Measurements from ENCODE around the gene ZNF511.
"Not testable (repeated sequence)": the region's sequence is repeated elsewhere in the genome, so short reads cannot be mapped to it uniquely, and the experiment has no call there.

ZNF511 gene

GRCh38 chr10:133308421-133309099 is at the start of gene ZNF511, which contains the start of gene TUBGCP2:
TSS of gene ZNF511 (plus strand) at chr10:133308914. CDS start at chr10:133308944, 30 bp downstream.
TSS of gene TUBGCP2 (minus strand) at chr10:133308872. CDS start at chr10:133302941, 5,931 bp downstream.
- peak; percentile 53 for DNase-seq

DNA sequence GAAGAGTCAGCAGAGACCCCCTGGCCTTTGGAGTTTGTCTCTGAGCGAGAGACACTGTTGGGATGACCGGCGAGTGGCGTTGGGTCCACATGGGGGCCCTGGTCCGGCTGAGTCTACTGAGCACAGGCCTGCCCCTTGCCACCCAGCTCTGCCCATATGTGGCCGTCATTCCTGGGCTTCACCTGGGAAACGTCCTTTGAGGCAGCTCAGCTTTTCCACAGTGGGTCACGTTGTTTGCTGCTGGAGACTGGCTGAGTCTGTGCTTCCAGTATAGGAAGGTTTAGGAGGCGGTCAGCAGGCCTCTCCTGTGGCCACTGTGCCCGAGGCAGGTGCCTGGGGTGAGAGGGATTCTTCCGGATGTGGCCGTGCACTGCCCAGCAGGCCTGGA is 49.1 kb upstream of the ZNF511 start:
- DNase-seq: no peak

DNA sequence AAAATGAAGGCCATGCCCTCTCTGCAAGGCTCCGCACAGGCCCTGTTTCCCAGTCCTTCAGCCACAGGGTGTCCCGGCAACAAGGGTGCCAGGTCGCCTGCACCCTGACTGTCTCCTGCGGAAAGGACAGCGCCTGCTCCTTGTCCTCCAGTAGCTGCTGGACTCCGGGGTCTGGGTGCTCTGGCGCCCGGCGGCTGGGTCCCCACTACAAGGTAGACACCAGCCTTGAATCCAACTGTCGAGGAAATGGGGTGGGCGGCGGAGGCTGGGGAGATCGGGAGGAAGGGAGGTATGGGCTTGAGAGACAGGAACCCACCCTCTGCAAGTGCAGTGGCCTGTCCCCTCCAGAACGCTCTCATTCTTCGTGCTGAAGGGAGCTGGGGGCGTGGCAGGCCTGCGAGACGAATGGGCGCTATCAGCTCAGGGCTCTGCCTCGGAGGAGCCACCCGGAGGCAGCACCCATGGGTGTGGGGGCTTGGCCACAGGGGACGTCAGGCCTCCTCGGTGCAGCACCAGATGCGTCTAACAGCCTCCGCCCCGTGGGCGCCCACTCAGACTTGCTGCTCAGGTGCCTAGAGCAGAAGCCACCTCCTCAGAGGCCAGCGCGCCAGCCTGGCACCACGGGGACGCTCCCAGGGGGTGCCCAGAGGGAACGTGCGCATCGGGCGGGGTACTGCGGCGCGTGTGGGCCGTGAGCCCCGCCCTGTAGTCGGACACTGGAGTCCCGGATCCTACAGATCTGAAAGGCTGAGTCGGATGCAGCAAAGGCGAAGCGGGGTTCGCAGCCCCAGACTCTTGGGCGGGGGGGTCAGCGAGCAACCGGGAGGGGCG is 47.6 kb upstream of the ZNF511 start:
- DNase-seq: no peak

- peak; percentile 23 for DNase-seq
Observed at GRCh38 chr10:133261726-133262325, 46.9 kb upstream of the ZNF511 start.

DNA sequence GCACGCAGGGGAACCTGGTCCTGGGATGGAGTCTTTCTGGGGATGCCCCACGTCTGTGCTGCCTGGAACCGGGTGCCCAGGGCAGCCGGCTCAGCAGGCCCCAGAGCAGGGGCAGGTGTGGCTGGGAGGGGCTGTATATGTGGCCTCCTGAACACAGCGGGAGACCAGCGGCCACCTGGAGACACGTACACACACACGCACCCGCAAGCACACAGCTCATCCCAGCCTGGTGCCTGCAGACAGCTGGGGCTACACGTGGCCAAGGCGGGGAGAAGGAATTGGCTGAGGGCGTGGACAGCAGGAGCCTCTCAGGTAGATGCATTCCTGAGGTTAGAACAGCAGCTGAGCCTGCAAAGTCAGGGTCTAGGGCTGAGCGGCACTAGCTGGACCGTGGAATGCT is 46.0 kb upstream of the ZNF511 start:
- DNase-seq: peak; percentile 11

DNA sequence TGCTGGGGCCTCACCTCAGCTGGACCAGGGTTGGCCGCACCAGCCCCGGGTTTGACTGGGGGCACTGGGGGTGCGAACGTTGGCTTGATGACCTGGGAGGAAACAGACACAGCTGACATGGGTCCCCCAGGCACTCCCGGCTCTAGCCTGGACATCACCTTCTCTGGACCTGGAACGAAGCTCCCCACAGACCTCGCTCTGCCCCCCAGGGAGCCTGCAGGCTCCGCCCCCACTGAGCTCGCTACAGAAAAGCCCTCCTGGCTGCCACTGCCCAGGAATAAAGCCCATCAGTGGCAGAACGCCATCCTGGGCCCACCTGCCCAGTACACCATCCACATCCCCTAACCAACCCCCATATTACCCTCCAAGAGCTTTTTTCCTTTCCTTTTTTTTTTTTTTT is 45.0 kb upstream of the ZNF511 start:
- no peak for DNase-seq

DNA sequence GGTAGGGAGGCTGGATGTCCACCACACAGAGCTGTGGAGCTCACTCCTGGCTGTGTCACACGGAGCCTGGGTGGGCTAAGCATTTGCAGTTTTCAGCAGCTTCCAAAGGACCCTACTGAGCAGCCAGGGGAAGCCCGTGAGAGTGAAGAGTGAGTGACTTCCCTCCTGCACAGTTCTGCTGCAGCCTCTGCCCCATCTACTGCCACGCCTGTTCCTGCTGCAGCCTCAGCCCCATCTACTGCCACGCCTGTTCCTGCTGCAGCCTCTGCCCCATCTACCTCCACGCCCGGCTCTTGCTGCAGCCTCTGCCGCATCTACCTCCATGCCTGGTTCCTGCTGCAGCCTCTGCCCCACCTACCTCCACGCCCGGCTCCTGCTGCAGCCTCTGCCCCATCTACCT is 44.3 kb upstream of the ZNF511 start:
- no peak for DNase-seq

DNA sequence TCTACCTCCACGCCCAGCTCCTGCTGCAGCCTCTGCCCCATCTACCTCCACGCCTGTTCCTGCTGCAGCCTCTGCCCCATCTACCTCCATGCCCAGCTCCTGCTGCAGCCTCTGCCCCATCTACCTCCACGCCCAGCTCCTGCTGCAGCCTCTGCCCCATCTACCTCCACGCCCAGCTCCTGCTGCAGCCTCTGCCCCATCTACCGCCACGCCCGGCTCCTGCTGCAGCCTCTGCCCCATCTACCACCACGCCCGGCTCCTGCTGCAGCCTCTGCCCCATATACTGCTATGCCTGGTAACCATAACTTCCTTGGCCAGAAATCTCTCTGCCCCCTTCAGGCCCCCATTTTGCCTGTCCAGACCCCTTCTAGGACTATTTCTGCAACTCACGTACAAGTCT is 43.7 kb upstream of the ZNF511 start:
- not testable (repeated sequence) for DNase-seq

- DNase-seq: no peak
Observed at GRCh38 chr10:133266056-133266795, 42.5 kb upstream of the ZNF511 start.

- no peak for DNase-seq
Observed at GRCh38 chr10:133267293-133267692, 41.4 kb upstream of the ZNF511 start.

DNA sequence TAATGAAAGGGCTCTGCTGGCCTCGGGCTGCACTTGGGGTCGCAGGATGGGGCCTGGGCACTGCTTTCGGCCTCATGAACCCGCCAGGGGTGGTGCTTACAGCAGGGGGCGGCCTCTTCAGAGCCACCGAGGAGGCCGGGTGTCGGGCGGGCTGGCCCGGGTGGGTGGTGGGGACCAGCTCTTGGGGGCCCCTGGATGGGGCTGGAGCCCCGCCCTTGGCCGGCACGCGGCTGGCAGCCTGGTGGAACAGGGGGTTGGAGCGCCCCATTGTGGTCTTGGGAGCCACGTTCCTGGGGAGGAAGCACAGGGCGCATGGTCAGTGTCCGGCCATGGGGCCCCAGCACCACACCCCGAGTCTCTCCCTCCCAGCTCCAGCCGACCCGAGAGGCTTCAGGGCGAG is 40.9 kb upstream of the ZNF511 start:
- DNase-seq: no peak

DNA sequence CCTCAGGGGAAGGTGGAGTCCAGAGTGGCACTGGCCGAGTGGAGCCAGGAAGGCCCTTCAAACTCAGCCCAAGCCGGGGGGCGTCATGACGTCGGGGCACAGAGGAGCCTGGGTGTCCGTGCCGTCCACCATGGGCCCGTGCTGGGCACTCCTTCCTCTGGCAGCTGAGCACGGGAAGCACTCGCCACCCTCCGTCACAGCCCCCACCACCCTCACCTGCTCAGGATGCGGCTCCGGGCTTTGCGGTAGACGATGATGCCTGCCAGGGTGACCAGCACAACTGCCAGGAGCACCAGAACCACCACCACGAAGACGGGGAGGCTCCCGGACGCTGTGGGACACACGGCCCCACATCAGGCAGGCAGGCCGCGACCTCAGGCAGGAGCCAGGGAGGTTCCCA is 40.2 kb upstream of the ZNF511 start:
- DNase-seq: no peak

DNA sequence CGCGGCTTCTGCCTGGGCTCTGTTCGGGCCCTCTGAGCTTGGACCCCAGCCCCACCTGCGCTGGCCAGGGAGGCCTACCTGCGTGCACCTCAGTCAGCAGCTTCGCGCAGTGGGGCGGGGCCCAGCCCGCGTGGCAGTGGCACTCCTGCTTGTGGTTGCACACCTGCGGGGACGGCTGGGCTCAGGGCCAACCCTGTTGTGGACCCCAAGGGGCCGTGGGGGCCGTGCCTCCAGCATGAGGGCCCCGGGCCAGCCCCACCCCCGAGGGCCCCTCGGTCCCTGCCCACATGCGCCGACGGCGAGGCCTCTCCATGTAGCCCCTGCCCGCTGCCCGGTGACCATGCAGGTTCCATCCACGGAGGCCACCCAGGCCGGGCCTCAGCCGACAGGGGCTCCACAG is 39.3 kb upstream of the ZNF511 start:
- DNase-seq: no peak

DNA sequence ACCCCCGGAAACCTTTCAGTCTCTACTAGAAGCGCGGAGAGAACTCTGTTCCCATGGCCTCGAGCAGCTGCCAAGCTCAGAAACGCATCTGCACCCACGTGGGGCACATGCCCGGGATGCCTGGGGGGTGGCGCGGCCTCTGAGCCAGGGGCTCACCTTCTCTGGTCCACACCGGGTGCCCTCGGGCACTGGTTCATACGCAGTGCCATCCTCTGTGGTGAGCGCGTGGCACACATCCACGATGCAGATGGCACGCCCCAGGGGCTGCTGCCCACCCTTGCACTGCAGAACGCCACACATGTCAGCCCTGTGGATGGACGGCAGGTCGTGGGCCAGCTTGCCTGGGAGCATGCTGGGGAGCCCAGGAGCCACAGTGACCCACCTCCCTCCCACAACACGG is 38.5 kb upstream of the ZNF511 start:
- no peak for DNase-seq

DNA sequence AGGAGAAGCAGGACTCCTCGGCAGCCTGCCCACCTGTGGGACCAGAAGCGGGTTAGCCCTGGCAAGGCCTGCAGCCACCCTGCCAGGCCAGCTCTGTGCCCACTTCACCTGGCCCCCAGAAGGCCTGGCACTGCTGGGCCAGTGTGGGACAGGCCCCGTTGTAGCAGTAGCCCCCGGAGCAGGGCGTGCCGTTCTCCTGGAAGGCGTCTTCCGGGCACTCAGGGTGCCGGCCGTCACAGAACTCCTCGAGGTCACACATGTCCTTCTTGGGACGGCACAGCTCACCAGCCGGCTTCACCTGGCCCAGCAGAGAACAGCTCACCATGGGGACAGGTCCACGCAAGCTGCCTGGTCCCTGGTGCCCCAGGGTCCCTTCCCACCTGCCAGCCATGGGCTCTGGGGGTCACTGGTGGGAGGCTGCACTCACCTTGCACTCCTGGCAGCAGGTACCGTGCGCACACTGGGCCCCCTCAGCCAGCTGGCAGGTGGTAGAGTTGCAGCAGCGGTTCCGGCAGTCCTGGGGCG is 37.9 kb upstream of the ZNF511 start:
- DNase-seq: no peak

DNA sequence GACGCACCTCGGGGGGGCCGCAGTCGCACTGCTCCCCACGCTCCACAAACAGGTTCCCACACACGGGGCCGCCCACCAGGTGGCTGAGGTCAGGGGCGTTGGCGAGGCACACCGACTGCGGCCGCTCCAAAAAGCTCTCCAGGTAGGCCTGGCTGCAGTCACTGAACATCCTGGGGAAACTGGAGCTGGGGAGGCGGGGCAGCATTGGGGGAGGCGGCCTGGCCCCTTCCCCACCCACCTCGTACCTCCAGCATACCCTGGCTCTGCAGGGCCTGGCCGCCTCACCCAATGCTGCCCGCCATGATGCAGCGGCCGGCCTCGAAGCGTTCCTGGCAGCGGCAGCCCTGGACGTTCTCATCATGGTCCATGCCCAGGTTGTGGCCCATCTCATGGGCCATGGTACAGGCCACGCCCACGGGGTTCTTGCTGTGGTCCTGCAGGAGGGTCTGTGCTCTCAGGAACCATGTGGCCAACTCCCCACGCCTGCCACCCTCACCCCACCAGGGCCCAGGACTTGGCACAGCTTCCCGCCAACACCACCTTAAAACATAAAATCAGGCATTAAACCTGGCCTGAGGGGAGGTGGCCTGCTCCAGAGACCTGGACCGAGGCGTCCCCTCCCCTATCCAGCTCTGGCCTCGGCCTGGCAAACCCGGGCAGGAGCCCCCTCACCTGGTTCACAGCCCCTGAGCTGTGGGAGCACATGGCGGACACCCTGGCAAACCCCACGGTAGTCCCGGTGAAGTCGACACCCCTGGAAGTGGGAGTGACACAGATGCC is 37.0 kb upstream of the ZNF511 start:
- DNase-seq: no peak

DNA sequence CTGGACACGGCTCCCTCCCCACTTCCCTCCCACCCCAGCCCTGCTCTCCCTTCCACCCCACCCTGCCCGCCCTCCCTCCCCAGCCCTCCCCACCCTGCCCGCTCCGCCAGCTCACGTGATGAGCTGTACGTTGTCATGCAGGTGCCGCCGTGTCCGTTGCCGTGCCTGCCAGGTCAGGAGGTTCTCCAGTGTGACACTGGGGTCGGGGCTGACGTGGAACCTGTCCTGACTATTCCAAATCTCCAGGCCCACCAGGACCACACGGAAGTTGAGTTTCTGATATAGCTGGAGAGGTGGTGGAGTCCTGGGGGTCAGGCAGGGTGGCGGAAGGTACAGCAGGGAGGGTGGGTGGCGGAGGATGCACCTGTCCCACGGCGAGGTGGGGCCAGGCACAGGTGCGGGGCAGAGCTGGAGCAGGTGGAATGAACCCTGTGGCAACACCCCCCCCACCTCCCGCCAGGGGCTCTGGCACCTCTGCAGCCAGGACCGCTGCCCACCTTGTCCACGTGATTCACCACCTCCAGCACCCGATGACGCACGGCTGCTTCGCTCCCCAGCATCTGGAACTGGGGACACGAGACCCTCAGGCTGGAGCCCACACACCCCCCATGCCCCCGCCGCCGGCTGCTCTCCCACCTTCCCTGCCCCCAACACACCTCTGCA is 36.3 kb upstream of the ZNF511 start:
- no peak for DNase-seq

DNA sequence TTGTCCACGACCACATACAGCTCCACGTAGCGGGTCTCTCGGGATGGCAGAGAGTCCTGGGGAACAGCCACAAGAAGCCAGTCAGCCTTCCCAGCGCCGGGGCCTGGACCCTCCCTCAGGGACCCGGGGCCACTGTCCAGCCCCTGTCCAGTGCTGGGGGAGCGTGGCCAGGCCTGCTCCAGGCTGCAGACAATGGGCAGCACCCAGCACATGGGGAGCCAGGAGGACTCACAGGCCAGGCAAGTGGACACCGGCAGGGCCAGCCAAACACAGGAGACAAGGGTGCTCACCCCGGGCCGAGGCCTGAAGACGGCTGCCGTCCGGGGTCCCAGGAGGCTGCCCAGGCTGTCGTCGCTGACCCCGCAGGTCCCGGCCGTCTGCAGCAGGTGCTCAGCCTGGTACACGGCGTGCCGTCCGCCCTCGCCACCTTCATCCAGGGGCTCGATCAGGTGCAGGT is 35.7 kb upstream of the ZNF511 start:
- no peak for DNase-seq

DNA sequence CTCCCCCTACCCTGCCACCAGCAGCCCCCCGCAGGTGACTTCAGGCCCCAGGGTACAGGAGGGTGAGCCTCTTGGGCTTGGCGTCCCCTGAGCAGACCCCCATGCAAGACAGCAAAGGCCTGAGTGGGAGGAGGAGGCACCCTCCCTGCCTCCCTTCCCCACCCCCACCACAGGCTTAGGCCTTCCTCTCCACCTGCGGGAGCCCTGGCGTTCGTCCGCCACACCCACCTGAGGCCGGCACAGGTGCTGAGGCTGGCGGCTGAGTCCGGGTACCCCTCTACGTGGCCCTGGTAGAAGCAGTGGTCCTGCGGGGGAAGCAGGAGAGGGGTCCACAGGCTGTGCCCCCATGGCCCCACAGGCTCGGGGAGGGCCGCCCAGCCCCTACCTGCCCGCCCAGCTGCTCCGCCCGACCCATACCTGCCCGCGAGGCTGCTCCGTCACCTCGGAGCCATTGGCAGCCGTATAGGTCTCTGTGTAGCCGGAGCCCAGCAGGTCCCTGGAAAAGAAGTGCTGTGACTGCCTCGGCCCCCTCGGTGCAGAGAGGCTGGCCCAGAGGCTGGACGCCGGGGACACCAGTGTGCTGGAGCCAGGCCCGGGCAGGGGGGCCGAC is 35.1 kb upstream of the ZNF511 start:
- no peak for DNase-seq

DNA sequence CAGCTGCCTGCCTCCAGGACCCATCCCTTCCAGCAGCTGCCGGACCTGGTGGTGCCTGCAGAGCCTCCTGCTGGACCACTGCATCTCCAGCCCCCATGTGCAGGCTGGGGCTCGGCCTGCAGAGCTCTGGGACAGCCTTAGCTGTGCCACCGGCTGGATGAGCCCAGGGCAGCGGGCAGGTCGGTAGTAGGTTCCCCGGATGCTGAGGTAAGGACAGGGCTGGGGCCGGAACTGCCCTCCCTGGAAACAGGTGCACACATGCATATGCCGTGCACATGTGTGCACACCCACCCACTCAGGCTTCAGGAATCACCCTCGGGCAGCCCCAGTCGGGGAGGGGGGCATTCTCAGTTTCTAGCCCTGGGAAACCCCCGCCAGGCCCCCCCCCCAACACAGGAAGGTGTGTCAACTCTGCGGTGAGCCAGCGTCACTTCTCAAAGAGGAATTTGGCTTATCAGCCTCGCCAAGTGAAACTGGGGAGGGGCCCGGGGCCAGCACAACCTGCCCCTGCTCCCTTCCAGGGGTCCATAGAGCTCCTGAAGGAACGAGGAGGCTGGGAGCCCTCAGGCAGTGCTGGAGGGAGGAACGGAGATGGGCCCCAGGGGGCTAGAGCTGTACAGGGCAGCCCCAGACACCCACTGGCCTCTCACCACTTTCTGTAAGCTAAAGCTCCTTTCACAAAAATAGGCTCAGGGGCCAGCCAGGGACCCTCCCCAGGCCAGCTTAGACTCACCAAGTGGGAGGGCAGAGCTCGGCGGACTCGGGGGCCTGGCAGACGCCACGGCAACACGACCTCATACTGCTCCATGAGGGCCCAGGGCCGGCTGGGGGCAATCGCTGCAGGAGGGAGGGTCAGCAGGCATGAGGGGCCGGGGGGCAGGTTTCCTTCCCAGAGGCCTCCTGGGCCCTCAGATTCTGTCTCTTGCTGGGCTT is 33.7 kb upstream of the ZNF511 start:
- DNase-seq: no peak
